ENCODE results near the gene FAM171A1.

The FAM171A1 gene

DNA sequence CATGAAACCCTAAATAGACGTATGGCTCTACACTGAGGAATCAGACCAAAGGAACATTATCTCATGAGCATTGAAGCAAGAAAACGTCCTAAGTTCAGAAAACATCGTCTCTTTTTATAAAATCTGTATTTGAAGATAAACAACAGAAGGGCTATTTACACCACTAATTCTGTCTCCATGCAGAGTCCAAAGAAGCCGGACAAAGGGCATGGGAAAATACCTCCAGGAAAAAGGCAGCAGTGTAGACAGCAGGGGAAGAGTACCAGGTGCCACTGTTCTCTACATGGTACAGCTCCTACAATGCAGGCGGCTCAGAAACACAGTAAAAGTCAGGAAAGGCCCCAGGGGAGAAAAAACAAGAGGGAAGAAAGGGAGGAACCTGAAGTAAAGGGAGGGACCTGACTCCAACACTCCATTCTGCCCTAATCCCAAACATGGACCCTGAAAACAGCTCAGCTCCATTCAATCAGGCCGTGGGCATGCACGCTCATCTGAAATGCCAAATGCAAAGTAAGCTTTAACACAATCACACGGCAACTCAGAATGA lies 17.5 kb downstream of the FAM171A1 start:
- H3K27me3 ChIP-seq (ENCODE audit: control insufficient read depth in 1 of 2, insufficient read depth in 2 of 2, low read length in 2 of 2) = no peaks in the 10 kb centered on the region
- no peaks in the 10 kb centered on the region for H3K9me3 ChIP-seq (ENCODE audit: low read length)
- H3K36me3 ChIP-seq (ENCODE audit: insufficient read depth, low read length) = no peaks in the 10 kb centered on the region
- H3K4me1 ChIP-seq (ENCODE audit: insufficient read depth, low read length) = no peaks in the 10 kb centered on the region
- no peak overlapping the region for H3K9ac ChIP-seq (ENCODE audit: low read length)
- no peak overlapping the region for H3K27ac ChIP-seq (ENCODE audit: low read depth, low read length)
- H3K4me3 ChIP-seq (ENCODE audit: low read depth in 1 of 2, low read length in 2 of 2) = no peak overlapping the region

DNA sequence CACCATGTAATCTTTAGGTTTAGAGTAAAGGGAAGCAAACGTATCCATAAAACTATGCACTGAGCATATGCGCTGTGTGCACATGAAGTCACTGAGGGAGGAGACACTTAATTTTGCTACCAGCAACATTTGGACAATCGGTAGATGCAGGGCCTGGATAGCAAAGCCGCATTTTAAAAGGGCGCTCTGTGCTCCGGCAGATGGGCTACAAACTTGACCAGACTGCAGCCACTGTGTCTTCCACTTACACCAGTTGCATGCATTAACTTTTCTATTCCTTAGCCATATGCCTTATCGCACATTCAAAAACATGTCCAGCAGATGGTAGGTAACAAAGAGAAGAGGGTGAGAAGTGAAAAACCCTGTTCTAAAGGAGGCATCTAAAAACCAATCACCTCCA lies 18.3 kb downstream of the FAM171A1 start:
- H3K4me3 ChIP-seq (ENCODE audit: low read depth in 1 of 2, low read length in 2 of 2) = no peak overlapping the region
- no peak overlapping the region for H3K9ac ChIP-seq (ENCODE audit: low read length)
- H3K36me3 ChIP-seq (ENCODE audit: insufficient read depth, low read length) = no peaks in the 10 kb centered on the region
- H3K9me3 ChIP-seq (ENCODE audit: low read length) = no peaks in the 10 kb centered on the region
- no peaks in the 10 kb centered on the region for H3K27me3 ChIP-seq (ENCODE audit: control insufficient read depth in 1 of 2, insufficient read depth in 2 of 2, low read length in 2 of 2)
- H3K4me1 ChIP-seq (ENCODE audit: insufficient read depth, low read length) = no peaks in the 10 kb centered on the region
- no peak overlapping the region for H3K27ac ChIP-seq (ENCODE audit: low read depth, low read length)

DNA sequence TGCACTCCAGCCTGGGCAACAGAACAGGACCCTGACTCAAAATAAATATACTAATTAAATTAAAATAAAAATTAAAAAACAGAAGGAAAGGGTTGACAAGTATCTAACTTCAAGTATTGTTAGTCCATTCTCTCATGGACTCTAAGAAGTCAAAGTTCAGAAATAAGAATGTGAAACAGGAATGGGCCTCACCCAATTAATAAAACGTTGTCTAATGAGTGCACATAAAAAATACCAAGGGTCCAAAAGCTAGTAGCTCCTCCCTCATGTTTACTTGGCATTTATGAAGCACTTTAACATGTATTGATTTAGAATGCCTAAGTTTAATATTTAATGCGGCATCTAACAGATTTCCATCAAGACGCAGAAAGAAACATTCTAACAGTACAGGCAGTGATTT lies 18.9 kb downstream of the FAM171A1 start:
- no peaks in the 10 kb centered on the region for H3K4me1 ChIP-seq (ENCODE audit: insufficient read depth, low read length)
- no peak overlapping the region for H3K27ac ChIP-seq (ENCODE audit: low read depth, low read length)
- no peaks in the 10 kb centered on the region for H3K36me3 ChIP-seq (ENCODE audit: insufficient read depth, low read length)
- H3K9me3 ChIP-seq (ENCODE audit: low read length) = no peaks in the 10 kb centered on the region
- no peak overlapping the region for H3K9ac ChIP-seq (ENCODE audit: low read length)
- H3K27me3 ChIP-seq (ENCODE audit: control insufficient read depth in 1 of 2, insufficient read depth in 2 of 2, low read length in 2 of 2) = no peaks in the 10 kb centered on the region
- no peak overlapping the region for H3K4me3 ChIP-seq (ENCODE audit: low read depth in 1 of 2, low read length in 2 of 2)

DNA sequence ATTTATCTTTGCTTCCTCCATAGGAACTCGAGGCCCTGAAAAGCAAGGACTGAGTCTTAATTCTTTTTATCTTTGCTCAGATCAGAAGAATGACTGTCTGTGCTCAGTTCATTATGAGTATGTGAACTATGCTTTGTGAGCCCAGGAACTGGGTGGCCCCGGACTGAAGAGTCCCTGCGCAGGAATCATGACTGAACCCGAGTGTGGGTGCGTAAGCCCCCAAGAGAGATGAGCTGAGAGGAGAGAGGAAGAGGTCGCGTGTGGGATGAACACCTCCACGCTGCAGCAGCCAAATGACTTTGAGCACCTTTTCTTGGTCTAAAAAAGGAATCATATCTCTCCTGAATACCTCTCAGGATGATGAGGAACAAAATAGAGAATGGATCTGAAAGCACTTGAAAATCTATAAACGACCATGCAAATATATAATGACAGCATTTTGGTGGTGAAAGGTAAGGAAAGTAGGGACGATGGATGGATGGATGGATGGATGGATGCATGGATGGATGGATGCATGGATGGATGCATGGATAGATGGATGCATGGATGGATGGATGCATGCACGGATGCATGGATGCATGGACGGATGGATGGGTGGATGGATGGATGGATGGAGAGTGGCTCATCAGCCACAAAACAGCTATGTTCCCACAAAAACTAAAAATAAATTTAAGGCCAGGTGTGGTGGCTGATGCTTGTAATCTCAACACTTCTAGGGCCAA lies 19.8 kb downstream of the FAM171A1 start:
- H3K27me3 ChIP-seq (ENCODE audit: control insufficient read depth in 1 of 2, insufficient read depth in 2 of 2, low read length in 2 of 2) = no peaks in the 10 kb centered on the region
- H3K4me1 ChIP-seq (ENCODE audit: insufficient read depth, low read length) = no peaks in the 10 kb centered on the region
- no peak overlapping the region for H3K27ac ChIP-seq (ENCODE audit: low read depth, low read length)
- no peaks in the 10 kb centered on the region for H3K36me3 ChIP-seq (ENCODE audit: insufficient read depth, low read length)
- H3K4me3 ChIP-seq (ENCODE audit: low read depth in 1 of 2, low read length in 2 of 2) = no peak overlapping the region
- no peak overlapping the region for H3K9ac ChIP-seq (ENCODE audit: low read length)
- H3K9me3 ChIP-seq (ENCODE audit: low read length) = no peaks in the 10 kb centered on the region

DNA sequence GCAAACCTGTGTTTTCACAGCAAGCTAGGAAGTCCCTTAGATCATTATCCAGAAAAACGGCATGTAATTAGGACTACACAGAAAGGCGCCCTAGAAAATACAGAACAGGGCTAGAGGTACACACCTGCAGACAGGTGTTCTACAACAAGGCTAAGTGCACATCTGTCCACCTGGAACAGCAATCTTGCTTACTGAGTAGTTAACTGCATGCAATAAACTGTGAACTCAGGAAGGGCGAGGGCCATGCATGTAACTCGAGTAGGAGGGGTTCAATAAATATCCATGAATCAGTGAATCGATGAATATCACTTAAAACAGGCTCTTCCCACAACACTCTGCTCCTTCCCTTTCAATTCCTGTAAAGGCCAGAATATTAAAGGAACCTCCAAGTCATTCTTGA lies 22.0 kb downstream of the FAM171A1 start:
- H3K9me3 ChIP-seq (ENCODE audit: low read length) = no peaks in the 10 kb centered on the region
- H3K36me3 ChIP-seq (ENCODE audit: insufficient read depth, low read length) = no peaks in the 10 kb centered on the region
- H3K27ac ChIP-seq (ENCODE audit: low read depth, low read length) = no peak overlapping the region
- H3K4me1 ChIP-seq (ENCODE audit: insufficient read depth, low read length) = no peaks in the 10 kb centered on the region
- H3K9ac ChIP-seq (ENCODE audit: low read length) = no peak overlapping the region
- H3K27me3 ChIP-seq (ENCODE audit: control insufficient read depth in 1 of 2, insufficient read depth in 2 of 2, low read length in 2 of 2) = no peaks in the 10 kb centered on the region
- H3K4me3 ChIP-seq (ENCODE audit: low read depth in 1 of 2, low read length in 2 of 2) = no peak overlapping the region

DNA sequence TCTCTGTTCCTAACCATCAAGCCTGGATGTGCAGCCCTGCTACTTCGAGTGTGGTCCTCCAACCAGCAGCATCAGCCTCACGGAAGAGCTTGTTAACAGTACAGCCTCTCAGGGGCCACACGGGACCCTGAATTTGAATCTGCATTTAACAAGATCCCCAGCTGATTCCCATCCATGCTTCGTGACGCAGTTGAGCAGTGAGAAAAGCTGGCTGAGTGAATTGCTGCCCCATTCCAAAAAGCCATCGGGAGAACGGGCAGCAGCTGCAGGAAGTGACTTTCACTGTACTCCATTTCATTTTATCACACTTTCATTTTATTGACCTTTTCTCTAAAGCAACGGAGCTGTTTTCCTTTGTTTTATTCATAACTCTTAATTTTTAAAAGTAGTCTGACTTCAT lies 22.5 kb downstream of the FAM171A1 start:
- Histone ChIP-seq H3K27me3 (ENCODE audit: control insufficient read depth in 1 of 2, insufficient read depth in 2 of 2, low read length in 2 of 2) (no peaks in the 10 kb centered on the region), H3K9ac (ENCODE audit: low read length) (no peak overlapping the region), H3K4me3 (ENCODE audit: low read depth in 1 of 2, low read length in 2 of 2) (peak overlapping the region in 1 of 2 donors; percentile 41), H3K27ac (ENCODE audit: low read depth, low read length) (no peak overlapping the region), H3K36me3 (ENCODE audit: insufficient read depth, low read length) (no peaks in the 10 kb centered on the region), H3K9me3 (ENCODE audit: low read length) (no peaks in the 10 kb centered on the region), H3K4me1 (ENCODE audit: insufficient read depth, low read length) (no peaks in the 10 kb centered on the region)

DNA sequence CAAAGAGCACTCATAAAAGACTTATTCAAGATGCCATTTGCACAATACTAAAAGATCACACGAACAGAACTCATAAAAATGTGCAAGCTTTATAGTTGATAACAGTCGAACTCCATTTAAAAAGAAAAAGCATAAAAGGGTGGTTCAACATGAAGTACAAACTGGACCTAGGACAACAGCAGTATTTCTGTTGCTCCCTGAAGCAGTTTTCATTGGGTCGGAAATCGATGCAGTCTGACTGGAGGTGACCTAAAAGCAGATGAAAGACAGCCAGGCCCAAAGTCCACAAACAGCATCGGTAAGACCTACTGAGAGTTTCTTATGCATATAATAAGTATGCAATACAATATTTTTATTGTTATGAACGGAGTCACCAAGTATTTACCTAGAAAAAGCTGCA lies 23.9 kb downstream of the FAM171A1 start:
- Histone ChIP-seq H3K9me3 (ENCODE audit: low read length) (no peaks in the 10 kb centered on the region), H3K27ac (ENCODE audit: low read depth, low read length) (no peak overlapping the region), H3K36me3 (ENCODE audit: insufficient read depth, low read length) (no peaks in the 10 kb centered on the region), H3K4me3 (ENCODE audit: low read depth in 1 of 2, low read length in 2 of 2) (no peak overlapping the region), H3K27me3 (ENCODE audit: control insufficient read depth in 1 of 2, insufficient read depth in 2 of 2, low read length in 2 of 2) (no peaks in the 10 kb centered on the region), H3K9ac (ENCODE audit: low read length) (no peak overlapping the region), H3K4me1 (ENCODE audit: insufficient read depth, low read length) (no peaks in the 10 kb centered on the region)

DNA sequence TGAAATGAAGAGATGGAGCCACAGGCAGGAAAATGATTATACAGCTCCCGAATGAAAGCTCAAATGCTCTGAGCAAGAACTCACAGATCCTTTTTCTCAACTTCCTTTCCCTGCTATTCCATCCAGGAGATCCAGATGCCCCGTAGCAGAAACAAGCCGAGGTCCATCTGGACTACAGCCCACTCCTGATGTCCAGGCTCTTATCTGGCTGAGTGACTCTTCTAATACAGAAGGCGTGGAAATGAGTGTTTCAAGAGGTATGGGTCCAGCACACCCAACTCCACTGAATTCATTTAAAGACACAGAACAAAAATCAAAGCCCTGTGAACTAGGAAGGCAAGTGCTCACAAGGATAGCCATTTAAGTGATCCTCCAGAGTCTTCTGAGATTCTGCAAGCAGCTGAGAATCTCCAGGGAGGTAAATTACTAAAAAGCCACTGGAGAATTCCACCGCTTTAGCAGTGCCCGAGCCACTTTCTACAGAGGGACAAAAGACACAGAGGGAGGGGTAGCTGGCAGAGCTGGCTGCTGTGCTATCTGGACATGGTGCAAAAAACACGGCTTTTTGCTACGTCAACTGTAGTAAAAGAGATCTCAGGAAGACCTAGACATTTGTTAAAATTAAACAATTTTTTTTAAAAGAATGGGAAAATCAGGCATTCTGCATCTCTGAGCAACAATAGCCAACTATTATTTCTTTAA lies 24.5 kb downstream of the FAM171A1 start:
- Histone ChIP-seq H3K9ac (ENCODE audit: low read length) (no peak overlapping the region), H3K27ac (ENCODE audit: low read depth, low read length) (no peak overlapping the region), H3K4me3 (ENCODE audit: low read depth in 1 of 2, low read length in 2 of 2) (no peak overlapping the region)

DNA sequence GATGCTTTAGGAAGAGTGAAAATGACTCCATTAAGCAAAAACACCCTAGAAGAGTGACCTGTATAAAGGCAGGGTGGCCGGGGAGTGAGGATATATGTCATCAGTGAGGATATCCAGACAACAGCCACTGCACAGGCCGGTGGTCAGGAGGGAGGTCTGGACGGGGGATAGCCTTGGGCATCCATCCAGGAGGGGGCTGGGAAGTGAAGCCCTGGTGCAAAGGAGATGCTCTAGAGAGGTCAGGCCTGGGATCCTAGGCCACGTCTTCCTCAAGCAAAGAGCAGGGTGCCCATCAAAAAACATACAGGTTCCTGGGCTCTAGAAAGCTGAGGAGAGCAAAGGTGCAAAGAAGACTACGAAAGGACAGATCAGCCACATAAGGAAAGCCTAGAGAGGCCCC lies 25.6 kb downstream of the FAM171A1 start:
- no peak overlapping the region for H3K27ac ChIP-seq (ENCODE audit: low read depth, low read length)
- no peak overlapping the region for H3K4me3 ChIP-seq (ENCODE audit: low read depth in 1 of 2, low read length in 2 of 2)
- H3K9me3 ChIP-seq (ENCODE audit: low read length) = no peaks in the 10 kb centered on the region
- no peak overlapping the region for H3K9ac ChIP-seq (ENCODE audit: low read length)
- H3K27me3 ChIP-seq (ENCODE audit: control insufficient read depth in 1 of 2, insufficient read depth in 2 of 2, low read length in 2 of 2) = no peaks in the 10 kb centered on the region
- H3K36me3 ChIP-seq (ENCODE audit: insufficient read depth, low read length) = no peaks in the 10 kb centered on the region
- H3K4me1 ChIP-seq (ENCODE audit: insufficient read depth, low read length) = no peaks in the 10 kb centered on the region

More for the DNA sequence above, 24.5 kb downstream of the FAM171A1 start:
- Histone ChIP-seq H3K27me3 (ENCODE audit: control insufficient read depth in 1 of 2, insufficient read depth in 2 of 2, low read length in 2 of 2) (no peaks in the 10 kb centered on the region), H3K36me3 (ENCODE audit: insufficient read depth, low read length) (no peaks in the 10 kb centered on the region), H3K4me1 (ENCODE audit: insufficient read depth, low read length) (no peaks in the 10 kb centered on the region), H3K9me3 (ENCODE audit: low read length) (no peaks in the 10 kb centered on the region)

DNA sequence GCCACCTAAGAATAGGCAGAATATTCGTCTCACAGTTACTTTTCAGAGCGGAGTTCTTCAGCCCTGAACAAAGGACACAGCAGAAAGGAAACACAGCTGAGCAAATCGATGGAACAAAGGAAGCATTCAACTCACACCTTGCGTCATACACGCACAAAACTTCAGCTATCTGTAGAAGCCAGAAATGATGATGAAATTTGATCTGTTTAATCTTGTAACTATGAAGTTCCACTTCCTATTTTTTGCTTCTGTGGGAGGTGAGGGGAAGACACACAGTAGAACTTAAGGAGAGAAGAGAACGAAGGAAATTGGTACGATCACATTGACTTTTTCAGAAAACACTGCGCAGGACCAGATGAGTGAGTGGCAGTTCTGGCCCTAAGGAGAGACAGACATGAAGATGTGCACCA lies 26.2 kb downstream of the FAM171A1 start:
- H3K4me1 ChIP-seq (ENCODE audit: insufficient read depth, low read length) = no peaks in the 10 kb centered on the region
- H3K27me3 ChIP-seq (ENCODE audit: control insufficient read depth in 1 of 2, insufficient read depth in 2 of 2, low read length in 2 of 2) = no peaks in the 10 kb centered on the region
- H3K36me3 ChIP-seq (ENCODE audit: insufficient read depth, low read length) = no peaks in the 10 kb centered on the region
- H3K9ac ChIP-seq (ENCODE audit: low read length) = no peak overlapping the region
- H3K4me3 ChIP-seq (ENCODE audit: low read depth in 1 of 2, low read length in 2 of 2) = no peak overlapping the region
- no peaks in the 10 kb centered on the region for H3K9me3 ChIP-seq (ENCODE audit: low read length)
- no peak overlapping the region for H3K27ac ChIP-seq (ENCODE audit: low read depth, low read length)

DNA sequence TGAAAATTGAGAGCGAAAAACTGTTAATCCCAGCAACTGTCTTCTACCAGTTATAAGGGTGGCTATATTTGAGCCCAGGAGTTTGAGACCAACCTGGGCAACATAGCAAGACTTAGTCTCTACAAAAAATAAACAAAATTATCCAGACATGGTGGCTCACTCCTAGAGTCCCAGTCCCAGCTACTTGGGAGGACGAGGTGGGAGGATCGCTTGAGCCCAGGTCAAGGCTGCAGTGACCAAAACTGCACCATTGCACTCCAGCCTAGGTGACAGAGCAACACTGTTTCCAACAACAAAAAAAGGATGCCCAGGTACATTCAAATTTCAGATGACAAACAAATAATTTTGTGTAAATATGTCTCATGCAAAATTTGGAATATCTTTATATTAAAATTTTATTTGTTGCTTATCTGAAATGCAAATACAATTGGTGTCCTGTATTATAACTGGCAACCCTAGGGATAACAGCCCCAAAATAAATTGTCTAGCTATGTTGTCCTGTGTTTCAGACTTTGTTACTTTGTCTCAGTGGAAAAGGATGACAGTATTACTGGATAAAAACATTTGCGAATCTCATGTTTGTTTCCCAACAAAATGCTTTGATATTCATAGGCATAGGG lies 26.7 kb downstream of the FAM171A1 start:
- H3K27ac ChIP-seq (ENCODE audit: low read depth, low read length) = no peak overlapping the region
- H3K9ac ChIP-seq (ENCODE audit: low read length) = no peak overlapping the region
- H3K4me1 ChIP-seq (ENCODE audit: insufficient read depth, low read length) = no peaks in the 10 kb centered on the region

More for the DNA sequence above, 26.7 kb downstream of the FAM171A1 start:
- Histone ChIP-seq H3K27me3 (ENCODE audit: control insufficient read depth in 1 of 2, insufficient read depth in 2 of 2, low read length in 2 of 2) (no peaks in the 10 kb centered on the region), H3K4me3 (ENCODE audit: low read depth in 1 of 2, low read length in 2 of 2) (no peak overlapping the region), H3K9me3 (ENCODE audit: low read length) (no peaks in the 10 kb centered on the region), H3K36me3 (ENCODE audit: insufficient read depth, low read length) (no peaks in the 10 kb centered on the region)
